Tibial nerve (tissue), 3 donors: ENCODE data around the gene DCPS.

Source experiments
- CTCF ChIP-seq, 5 experiments: fragments of 200-600 bp in 3 of 5; fragments of 450-650 bp in 2 of 5; sonication (generic) in 3 of 5; IDR thresholded peaks; one replicate each; pipeline ENCODE4 v1.5.1; 2016 to 2019; ENCODE audit warnings: antibody characterized with exemption in 5 of 5, mild to moderate bottlenecking in 3 of 5, moderate library complexity in 2 of 5
- POLR2A ChIP-seq, 2 donors: fragments of 450-650 bp; IDR thresholded peaks; one replicate each; pipeline ENCODE4 v1.6.1; 2017; ENCODE audit warnings: antibody characterized with exemption in 2 of 2, mild to moderate bottlenecking in 2 of 2, moderate library complexity in 2 of 2

DNA sequence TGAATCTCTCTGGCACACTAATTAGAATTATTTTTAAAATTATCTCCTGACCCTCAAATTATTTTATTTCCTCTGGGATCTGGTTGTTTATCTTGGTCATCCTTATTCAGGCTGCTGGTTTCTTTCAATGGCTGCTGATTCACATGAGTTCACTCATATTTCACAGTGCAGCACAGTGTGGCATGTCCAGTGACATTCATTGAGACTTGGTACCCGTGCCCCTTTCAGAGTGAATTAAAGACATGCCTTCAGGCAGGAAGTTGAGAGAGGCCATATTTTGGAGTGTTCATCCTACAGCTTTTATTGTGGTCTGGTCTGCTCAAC lies 13.5 kb downstream of the DCPS start:
- TF ChIP-seq CTCF (IDR thresholded peaks at IDR 0.05) (no peak), POLR2A (IDR thresholded peaks at IDR 0.05) (no peak)
